AG09319 (cell line): ENCODE results near the gene TLR3.

Source experiments
- DNase-seq: peaks from one replicate; pipeline ENCODE4 v3.0.0-alpha.2; 2010; ENCODE audit warnings: low read depth; ENCODE audit errors: extremely low read depth
- TF ChIP-seq, protein P1 (sequence below): IDR thresholded peaks from 2 replicates; pipeline ENCODE4 v1.5.1; 2011; ENCODE audit warnings: low read depth, mild to moderate bottlenecking, inconsistent platforms, low read length, moderate library complexity

Gene TLR3

DNA sequence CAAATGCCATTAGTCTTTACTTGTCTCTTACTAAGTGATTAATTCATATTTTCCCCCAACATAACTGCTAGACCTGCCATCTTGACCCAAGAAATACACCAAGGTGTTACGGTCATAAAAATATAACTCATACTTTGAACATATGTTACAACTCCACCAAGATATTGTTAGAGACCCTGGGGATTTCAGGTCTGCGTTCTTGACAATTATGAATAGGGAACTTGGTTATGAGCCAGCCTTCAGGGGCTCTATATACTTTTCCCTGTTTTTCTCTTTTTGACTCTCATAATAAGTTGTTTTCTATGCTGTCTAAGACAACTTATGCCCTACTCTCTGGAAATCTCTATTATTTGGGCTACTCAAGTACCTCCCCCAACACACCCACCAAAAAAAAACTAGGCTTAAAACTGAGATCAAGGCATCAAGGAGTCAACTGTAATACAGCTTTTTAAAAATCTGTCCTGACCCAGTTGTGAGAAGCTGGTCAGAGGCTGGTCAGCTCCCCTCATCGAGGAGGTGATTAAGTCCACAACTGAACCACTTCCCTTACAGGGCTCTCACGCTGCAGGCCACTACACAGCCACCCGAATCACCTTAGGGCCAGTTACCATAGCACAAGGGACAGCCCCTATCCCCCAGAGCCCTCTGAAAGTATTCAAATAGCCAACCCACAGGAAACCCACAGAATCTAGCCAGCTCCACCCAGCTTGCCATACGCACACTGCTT is 10.5 kb upstream of the TLR3 start:
- TF ChIP-seq, protein P1, sequence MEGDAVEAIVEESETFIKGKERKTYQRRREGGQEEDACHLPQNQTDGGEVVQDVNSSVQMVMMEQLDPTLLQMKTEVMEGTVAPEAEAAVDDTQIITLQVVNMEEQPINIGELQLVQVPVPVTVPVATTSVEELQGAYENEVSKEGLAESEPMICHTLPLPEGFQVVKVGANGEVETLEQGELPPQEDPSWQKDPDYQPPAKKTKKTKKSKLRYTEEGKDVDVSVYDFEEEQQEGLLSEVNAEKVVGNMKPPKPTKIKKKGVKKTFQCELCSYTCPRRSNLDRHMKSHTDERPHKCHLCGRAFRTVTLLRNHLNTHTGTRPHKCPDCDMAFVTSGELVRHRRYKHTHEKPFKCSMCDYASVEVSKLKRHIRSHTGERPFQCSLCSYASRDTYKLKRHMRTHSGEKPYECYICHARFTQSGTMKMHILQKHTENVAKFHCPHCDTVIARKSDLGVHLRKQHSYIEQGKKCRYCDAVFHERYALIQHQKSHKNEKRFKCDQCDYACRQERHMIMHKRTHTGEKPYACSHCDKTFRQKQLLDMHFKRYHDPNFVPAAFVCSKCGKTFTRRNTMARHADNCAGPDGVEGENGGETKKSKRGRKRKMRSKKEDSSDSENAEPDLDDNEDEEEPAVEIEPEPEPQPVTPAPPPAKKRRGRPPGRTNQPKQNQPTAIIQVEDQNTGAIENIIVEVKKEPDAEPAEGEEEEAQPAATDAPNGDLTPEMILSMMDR = no peak
- DNase-seq = no peak

DNA sequence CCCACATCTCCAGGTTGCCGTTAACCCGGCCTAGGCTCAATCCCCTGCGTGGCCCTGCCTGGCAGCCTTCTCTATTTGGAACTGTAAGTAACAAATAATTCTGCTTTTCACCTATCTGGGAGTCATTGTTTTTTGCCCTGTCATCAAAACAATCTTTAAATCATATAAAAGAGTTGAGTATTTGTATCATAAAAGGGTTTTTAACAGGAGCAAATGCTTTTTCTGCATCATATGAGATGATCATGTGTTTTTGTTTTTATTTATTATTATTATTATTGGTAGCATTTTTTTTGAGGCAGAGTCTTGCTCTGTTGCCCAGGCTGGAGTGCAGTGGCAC is 10.0 kb upstream of the TLR3 start:
- DNase-seq = no peak
- TF ChIP-seq, protein P1 = no peak

DNA sequence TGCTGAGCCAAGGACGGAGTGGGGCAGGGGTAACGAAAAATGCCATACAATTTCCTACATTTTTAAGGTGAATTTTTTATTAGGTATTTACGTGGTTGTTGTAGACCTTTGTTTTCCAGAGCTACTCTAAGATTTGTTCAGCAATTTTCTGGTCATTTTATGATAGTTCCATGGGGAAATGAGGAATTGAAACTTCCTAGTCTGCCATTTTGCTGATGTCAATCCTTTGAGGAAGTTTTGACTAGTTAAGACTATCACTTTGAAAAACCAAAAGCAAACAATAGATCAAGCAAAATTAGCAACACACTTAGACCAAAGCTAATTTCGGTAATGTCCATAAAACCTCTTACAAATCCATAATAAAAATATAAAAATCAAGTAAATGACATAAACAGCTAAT is 7.0 kb upstream of the TLR3 start:
- DNase-seq = no peak
- TF ChIP-seq, protein P1 = no peak

DNA sequence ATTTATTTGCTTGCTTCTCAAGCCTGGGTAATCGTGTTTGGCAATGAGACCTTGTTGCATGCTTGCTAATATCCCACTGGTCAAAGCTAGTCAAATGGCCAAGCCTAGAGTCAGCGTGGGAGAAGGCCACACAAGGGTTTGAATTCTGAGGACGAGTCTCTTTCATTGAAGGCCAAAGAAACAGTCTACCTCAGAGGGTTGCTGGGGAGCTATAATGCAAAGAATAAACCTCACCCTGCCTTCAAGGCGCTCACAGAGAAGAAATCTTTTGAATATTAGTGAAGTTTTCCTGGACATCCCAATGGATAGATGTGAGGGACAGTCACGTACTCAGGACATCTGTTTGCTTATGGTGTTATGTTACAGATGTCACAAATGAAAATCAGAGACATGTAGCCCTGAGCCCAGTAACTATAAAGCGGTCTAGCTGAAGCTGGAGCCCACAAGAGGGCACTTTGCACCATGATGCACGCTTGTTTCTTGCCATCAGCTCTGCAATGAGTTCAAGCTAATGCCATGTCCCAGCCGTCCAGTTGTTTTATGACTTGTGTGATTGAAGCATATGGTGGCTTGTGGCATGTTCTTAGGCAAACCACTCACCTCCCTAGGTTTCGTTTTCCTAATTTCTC is 1.1 kb upstream of the TLR3 start:
- DNase-seq = peak; percentile 22
- TF ChIP-seq, protein P1 = peak; percentile 61

DNA sequence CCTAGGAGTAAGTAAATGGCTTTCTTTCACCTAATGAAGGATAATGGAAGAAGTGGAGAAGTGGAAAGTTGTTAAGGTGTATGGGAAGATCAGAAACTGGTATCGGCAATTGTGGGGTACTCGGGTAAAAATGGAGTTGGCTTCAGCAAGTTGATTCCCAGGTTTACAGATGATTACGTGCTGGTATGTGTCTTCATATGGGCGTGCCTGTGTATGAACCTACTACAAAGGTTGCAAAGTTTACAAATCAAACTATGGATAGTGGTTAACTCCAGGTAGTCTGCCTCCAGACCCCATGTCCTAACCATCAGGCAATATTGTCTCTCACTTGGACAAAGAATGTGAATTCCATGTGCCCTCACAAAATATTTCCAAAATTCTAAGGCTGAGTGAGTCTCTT is 773 bp downstream of the TLR3 start:
- TF ChIP-seq, protein P1 = no peak

DNA sequence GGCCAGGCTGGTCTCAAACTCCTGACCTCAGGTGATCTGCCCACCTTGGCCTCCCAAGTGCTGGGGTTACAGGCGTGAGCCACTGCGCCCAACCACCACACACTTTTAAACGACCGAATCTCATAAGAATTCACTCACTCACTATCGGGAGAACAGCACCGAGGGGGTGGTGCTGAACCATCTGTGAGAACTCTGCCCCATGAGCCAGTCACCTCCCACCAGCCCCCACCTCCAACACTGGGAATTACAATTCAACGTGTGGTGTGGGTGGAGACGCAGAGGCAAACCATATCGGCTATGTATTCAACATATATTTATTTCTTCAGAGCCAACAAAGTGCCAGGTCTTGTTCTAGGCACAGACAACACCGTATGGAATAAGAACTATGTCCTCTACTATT is 3.6 kb downstream of the TLR3 start:
- no peak for DNase-seq
- TF ChIP-seq, protein P1 = no peak

More for the DNA sequence above, 773 bp downstream of the TLR3 start:
- no peak for DNase-seq

DNA sequence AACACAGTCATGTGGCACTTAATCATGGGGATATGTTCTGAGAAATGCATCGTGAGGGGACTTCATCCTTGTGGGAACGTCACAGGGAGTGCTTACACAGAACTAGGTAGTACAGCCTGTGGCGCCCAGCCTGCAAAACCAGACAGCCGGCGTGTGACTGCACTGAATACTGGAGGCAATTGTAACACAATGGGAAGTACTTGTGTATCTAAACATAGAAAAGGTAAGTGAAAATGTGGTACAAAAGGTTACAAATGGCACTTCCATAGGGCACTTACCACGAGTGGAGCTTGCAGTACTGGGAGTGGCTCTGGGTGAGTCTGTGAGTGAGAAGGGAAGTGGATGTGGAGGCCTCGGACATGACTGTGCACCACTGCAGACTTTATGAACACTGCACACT is 5.2 kb downstream of the TLR3 start:
- DNase-seq = no peak
- TF ChIP-seq, protein P1 = no peak
